Large intestine (tissue), 3 donors: ENCODE results near the gene SLX4IP. TPM values are rescaled to one million over a fixed set of nuclear protein-coding genes. Genes with fewer than 3 reads are reported as not detected.
A peak's percentile ranks its signal among the peaks of the same experiment; 100 is the strongest.

Source experiments
- DNase-seq, 2 donors: peaks; one replicate each; pipeline versions ENCODE4 v3.0.0 to v3.0.0-alpha.2; 2013
- H3K27ac ChIP-seq: one replicate; pipeline ENCODE4 v1.5.1; 2013; ENCODE audit warnings: low read length
- H3K27me3 ChIP-seq: 2 replicates; pipeline ENCODE4 v1.6.1; 2013; ENCODE audit warnings: low read length; ENCODE audit not compliant: control insufficient read depth, insufficient read depth
- H3K36me3 ChIP-seq: 2 replicates; pipeline ENCODE4 v1.6.1; 2013; ENCODE audit warnings: low read length; ENCODE audit not compliant: control insufficient read depth, insufficient read depth
- H3K4me1 ChIP-seq: one replicate; pipeline ENCODE4 v1.6.1; 2013; ENCODE audit warnings: low read length; ENCODE audit not compliant: control insufficient read depth, insufficient read depth
- H3K4me3 ChIP-seq: one replicate; pipeline ENCODE4 v1.5.1; 2013; ENCODE audit warnings: low read length
- H3K9me3 ChIP-seq: one replicate; pipeline ENCODE4 v1.6.1; 2013; ENCODE audit warnings: mild to moderate bottlenecking, low read depth, low read length, moderate library complexity; ENCODE audit not compliant: control insufficient read depth
- WGBS: methylation state at CpG from one replicate; pipeline ENCODE4 v1.1.5; 2013; ENCODE audit warnings: low lambda C conversion rate; ENCODE audit not compliant: insufficient coverage; 5-methylcytosine and 5-hydroxymethylcytosine counted together
- polyA plus RNA-seq: library from polyadenylated mRNA; unstranded; fragments of 120-200 nt; gene quantifications from one replicate; pipeline ENCODE4 v1.2.1, GENCODE V29; 2013

Gene SLX4IP
- polyA plus RNA-seq, 1 donor: 7.2 TPM

GRCh38 chr20:10521068-10521831 lies 86.1 kb downstream of the SLX4IP start:
- H3K4me1 ChIP-seq: no peaks in the 10 kb centered on the region
- 75% methylated on average over 3 of the region's 5 CpGs for WGBS
- H3K9me3 ChIP-seq: no peaks in the 10 kb centered on the region
- no peak for DNase-seq
- H3K27ac ChIP-seq: no peak overlapping the region
- no peaks in the 10 kb centered on the region for H3K27me3 ChIP-seq
- no peak overlapping the region for H3K4me3 ChIP-seq
- H3K36me3 ChIP-seq: no peaks in the 10 kb centered on the region

- H3K27me3 ChIP-seq: no peaks in the 10 kb centered on the region
- no peaks in the 10 kb centered on the region for H3K4me1 ChIP-seq
- WGBS: 60% methylated on average over 1 of the region's 1 CpG
- H3K9me3 ChIP-seq: no peaks in the 10 kb centered on the region
- no peaks in the 10 kb centered on the region for H3K36me3 ChIP-seq
- no peak overlapping the region for H3K4me3 ChIP-seq
- no peak for DNase-seq
- H3K27ac ChIP-seq: no peak overlapping the region
Observed at GRCh38 chr20:10521836-10522235, 86.7 kb downstream of the SLX4IP start.

DNA sequence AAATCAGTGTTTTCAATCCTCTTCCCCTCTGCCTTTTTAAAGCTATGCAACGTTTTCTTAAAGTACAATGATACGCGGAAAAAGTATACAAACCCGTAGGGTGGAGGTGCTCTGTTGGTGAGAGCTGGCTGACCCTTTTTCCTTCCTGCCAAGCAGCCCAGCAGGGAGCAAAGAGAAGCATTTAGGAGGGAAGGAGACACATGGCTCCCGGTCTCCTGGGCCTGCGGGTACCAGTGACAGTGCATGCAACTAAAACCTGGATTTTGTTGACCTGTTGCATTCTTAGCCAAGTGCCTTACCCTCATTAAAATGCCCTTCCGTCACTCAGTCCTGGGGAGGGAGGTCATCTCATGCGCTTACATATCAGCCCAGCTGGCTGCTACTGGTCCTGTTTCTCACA lies 87.2 kb downstream of the SLX4IP start:
- no CpG with 5 or more reads among the region's 8 CpGs for WGBS
- DNase-seq: no peak
- Histone ChIP-seq H3K9me3 (no peaks in the 10 kb centered on the region), H3K27me3 (no peaks in the 10 kb centered on the region), H3K36me3 (no peaks in the 10 kb centered on the region), H3K4me1 (no peaks in the 10 kb centered on the region), H3K27ac (no peak overlapping the region), H3K4me3 (no peak overlapping the region)

DNA sequence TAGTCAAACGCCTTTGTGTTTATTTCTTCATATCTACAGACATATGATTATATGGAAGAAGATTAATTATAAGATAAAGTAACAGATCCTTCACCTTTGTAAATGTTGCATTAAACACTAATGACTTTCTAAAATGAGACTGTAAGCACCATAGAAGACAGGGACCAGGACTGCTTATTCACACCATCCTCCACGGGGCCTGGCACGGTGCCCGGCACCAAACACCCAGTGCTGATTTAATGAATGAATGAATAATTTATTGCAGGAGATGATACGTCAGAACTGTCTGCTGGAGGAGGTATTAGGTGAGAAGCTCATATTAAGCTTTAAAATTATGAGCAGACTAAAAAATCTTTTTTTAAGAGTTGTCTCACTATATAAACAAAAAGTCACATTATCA lies 88.3 kb downstream of the SLX4IP start:
- WGBS: no CpG with 5 or more reads among the region's 5 CpGs
- Histone ChIP-seq H3K4me1 (no peaks in the 10 kb centered on the region), H3K4me3 (no peak overlapping the region), H3K36me3 (no peaks in the 10 kb centered on the region), H3K9me3 (no peaks in the 10 kb centered on the region), H3K27ac (no peak overlapping the region), H3K27me3 (no peaks in the 10 kb centered on the region)
- no peak for DNase-seq

- peak; percentile 34 to 36 for DNase-seq
- Histone ChIP-seq H3K4me1 (no peaks in the 10 kb centered on the region), H3K4me3 (no peak overlapping the region), H3K9me3 (no peaks in the 10 kb centered on the region), H3K27me3 (no peaks in the 10 kb centered on the region), H3K27ac (no peak overlapping the region), H3K36me3 (no peaks in the 10 kb centered on the region)
- 83% methylated on average over 1 of the region's 10 CpGs for WGBS
Observed at GRCh38 chr20:10524034-10524476, 89.0 kb downstream of the SLX4IP start.

- H3K4me3 ChIP-seq: no peak overlapping the region
- 80% methylated on average over 1 of the region's 4 CpGs for WGBS
- no peaks in the 10 kb centered on the region for H3K9me3 ChIP-seq
- no peak overlapping the region for H3K27ac ChIP-seq
- H3K36me3 ChIP-seq: no peaks in the 10 kb centered on the region
- H3K27me3 ChIP-seq: no peaks in the 10 kb centered on the region
- no peaks in the 10 kb centered on the region for H3K4me1 ChIP-seq
- DNase-seq: no peak
Observed at GRCh38 chr20:10524643-10525042, 89.5 kb downstream of the SLX4IP start.

DNA sequence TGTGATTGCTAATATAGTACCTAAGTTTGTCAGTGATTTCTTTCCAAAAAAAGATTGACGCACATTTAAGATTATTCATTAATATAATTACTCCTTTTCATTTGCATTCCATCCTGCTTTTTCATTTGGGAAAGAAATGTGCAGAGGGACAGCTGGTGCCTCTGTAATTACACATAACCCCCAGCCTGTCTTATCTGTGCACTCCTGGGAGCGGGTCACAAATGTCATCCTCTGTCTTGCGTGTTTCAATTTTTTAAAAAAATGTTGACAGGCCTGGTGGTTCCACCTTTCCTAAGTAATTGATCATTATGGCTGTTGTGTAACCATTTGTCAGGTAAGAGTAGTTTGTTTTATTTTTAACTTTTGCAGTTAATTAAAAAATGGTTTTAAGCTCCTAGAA lies 92.7 kb downstream of the SLX4IP start:
- no peak overlapping the region for H3K27ac ChIP-seq
- no peaks in the 10 kb centered on the region for H3K27me3 ChIP-seq
- H3K36me3 ChIP-seq: no peaks in the 10 kb centered on the region
- H3K9me3 ChIP-seq: no peaks in the 10 kb centered on the region
- no peak for DNase-seq
- no peaks in the 10 kb centered on the region for H3K4me1 ChIP-seq
- no CpG with 5 or more reads among the region's 3 CpGs for WGBS
- no peak overlapping the region for H3K4me3 ChIP-seq

- Histone ChIP-seq H3K36me3 (no peaks in the 10 kb centered on the region), H3K27me3 (no peaks in the 10 kb centered on the region), H3K4me1 (no peaks in the 10 kb centered on the region), H3K4me3 (no peak overlapping the region), H3K27ac (no peak overlapping the region), H3K9me3 (no peaks in the 10 kb centered on the region)
- DNase-seq: no peak
- WGBS: no CpG with 5 or more reads among the region's 2 CpGs
Observed at GRCh38 chr20:10530883-10531282, 95.8 kb downstream of the SLX4IP start.

GRCh38 chr20:10531848-10532247 lies 96.7 kb downstream of the SLX4IP start:
- H3K4me3 ChIP-seq: no peak overlapping the region
- WGBS: 100% methylated on average over 1 of the region's 3 CpGs
- no peak overlapping the region for H3K27ac ChIP-seq
- no peaks in the 10 kb centered on the region for H3K4me1 ChIP-seq
- no peaks in the 10 kb centered on the region for H3K9me3 ChIP-seq
- H3K36me3 ChIP-seq: no peaks in the 10 kb centered on the region
- no peaks in the 10 kb centered on the region for H3K27me3 ChIP-seq
- no peak for DNase-seq

DNA sequence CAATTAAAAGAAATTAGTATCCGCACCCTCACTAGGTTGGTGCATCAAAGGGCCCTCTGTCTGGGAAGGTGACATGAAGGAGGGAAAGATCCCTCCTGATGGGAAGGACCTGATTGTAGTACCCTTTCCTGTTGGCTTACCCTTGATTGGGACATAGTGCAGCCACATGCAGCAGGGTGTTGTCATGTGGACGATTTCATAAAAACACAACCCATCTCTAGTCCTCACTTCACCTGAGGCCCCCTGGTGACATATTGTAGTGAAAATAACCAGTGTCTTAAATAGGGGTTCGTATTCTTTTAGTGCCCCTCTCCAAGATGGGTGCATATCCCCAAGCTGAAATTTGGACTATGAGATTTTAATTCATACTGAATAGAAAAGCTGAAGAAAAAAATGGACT lies 97.3 kb downstream of the SLX4IP start:
- no CpG with 5 or more reads among the region's 3 CpGs for WGBS
- H3K9me3 ChIP-seq: no peaks in the 10 kb centered on the region
- no peak for DNase-seq

DNA sequence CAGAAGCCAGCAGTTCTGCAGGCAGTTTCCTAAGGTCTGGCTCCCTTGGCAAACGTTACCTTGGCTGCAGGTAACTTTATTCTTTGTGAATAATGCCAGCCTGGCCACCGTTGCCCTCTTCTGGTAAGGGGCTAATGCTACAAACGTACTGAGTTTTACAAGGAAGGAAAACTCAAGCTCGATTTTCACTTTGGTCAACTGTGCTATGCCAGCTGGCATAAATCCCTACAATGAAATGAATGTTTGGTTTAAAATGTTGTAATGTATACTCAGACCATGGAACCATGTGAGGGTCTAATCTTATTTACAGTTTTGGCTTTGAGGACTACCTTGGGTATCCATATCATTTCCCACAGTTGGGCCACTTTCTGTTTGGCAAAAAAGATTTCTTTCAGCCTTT lies 101.4 kb downstream of the SLX4IP start:
- WGBS: no CpG with 5 or more reads among the region's 4 CpGs
- Histone ChIP-seq H3K9me3 (no peaks in the 10 kb centered on the region), H3K27me3 (no peaks in the 10 kb centered on the region), H3K36me3 (no peaks in the 10 kb centered on the region), H3K4me3 (no peak overlapping the region), H3K27ac (no peak overlapping the region), H3K4me1 (peaks cover 11% of the 10 kb centered on the region)
- DNase-seq: no peak

More for the DNA sequence above, 97.3 kb downstream of the SLX4IP start:
- no peaks in the 10 kb centered on the region for H3K36me3 ChIP-seq
- H3K4me1 ChIP-seq: no peaks in the 10 kb centered on the region
- H3K27me3 ChIP-seq: no peaks in the 10 kb centered on the region
- H3K27ac ChIP-seq: no peak overlapping the region
- H3K4me3 ChIP-seq: no peak overlapping the region
